PC-3 (cell line): ENCODE measurements around the gene TBXAS1.
"Not testable (repeated sequence)": the region's sequence is repeated elsewhere in the genome, so short reads cannot be mapped to it uniquely, and the experiment has no call there.

ENCODE experiments used
- CTCF ChIP-seq: fragments of 300-600 bp; sonication (generic); conservative IDR thresholded peaks from 2 replicates; pipeline ENCODE4 v1.5.1; 2017; ENCODE audit warnings: antibody characterized with exemption, low read depth, mild to moderate bottlenecking, low read length
- EZH2 ChIP-seq: fragments of 300-600 bp; sonication (generic); IDR thresholded peaks from one replicate; pipeline ENCODE4 v1.6.1; 2017; ENCODE audit warnings: antibody characterized with exemption, mild to moderate bottlenecking, low read length; ENCODE audit not compliant: unreplicated experiment

DNA sequence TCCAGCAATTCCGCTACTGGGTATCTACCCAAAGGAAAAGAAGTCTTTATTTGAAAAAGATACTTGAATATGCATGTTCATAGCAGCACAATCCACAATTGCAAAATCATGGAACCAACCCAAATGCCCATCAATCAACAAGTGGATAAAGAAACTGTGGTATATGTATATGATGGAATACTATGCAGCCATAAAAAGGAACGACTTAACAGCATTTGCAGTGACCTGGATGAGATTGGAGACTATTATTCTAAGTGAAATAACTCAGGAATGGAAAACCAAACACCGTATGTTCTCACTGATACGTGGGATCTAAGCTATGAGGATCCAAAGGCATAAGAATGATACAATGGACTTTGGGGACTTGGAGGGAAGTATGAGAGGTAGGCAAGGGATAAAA is 8.2 kb downstream of the TBXAS1 start:
- TF ChIP-seq CTCF, EZH2: not testable (repeated sequence)
